Measurements from ENCODE around the gene COMTD1.

COMTD1 gene

GRCh38 chr10:75235375-75236177, at the start of gene COMTD1:
Gene COMTD1, minus strand, starts transcription at chr10:75235957. Its CDS starts 29 bp downstream, at chr10:75235928.
- DNase-seq (ENCODE audit: low spot score) = peak; percentile 91

- DNase-seq (ENCODE audit: low spot score) = no peak
Observed at GRCh38 chr10:75283671-75284470, 48.1 kb upstream of the COMTD1 start.

GRCh38 chr10:75283078-75283670, 47.4 kb upstream of the COMTD1 start:
- no peak for DNase-seq (ENCODE audit: low spot score)

DNA sequence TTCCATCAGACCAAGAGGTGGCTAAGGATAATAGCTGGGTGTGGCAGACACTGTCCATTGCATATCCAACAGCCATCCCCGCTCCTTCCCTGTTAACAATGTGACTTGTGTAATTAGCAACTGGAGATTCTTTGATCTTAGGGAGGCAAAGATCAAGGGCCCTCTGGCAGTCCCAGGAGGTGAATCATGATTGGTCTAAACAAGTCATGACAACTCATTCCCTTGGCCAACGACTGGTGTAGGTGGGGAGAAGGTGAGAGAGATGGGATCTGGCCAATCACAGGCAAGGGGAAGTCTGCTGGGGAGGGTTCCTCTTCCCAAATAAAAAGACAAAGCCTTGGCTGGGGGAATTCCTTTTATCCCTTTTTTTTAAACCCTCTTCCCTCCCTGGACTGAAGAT, 46.2 kb upstream of the COMTD1 start:
- no peak for DNase-seq (ENCODE audit: low spot score)

GRCh38 chr10:75280236-75280635, 44.5 kb upstream of the COMTD1 start:
- DNase-seq (ENCODE audit: low spot score) = no peak

- no peak for DNase-seq (ENCODE audit: low spot score)
Observed at GRCh38 chr10:75276069-75276872, 40.5 kb upstream of the COMTD1 start.

- DNase-seq (ENCODE audit: low spot score) = no peak
Observed at GRCh38 chr10:75272896-75273295, 37.1 kb upstream of the COMTD1 start.

DNA sequence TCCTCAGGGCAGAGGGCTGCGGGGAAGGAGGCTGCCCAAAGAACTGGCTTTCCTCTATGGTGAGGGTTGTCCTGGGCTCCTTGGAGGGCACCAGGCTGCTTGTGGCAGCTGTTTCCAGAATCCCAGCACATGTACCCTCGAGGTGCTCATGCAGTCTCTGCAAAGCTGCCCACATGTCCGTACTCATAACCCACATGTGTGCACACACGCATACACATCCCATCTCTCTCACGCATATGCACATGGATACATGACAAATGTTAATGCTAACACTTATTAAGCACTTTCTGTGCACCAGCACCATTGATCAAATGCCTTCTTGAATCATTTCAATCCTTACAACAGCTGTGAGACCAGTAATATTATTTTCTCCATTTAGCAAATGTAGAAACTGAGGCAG, 36.3 kb upstream of the COMTD1 start:
- no peak for DNase-seq (ENCODE audit: low spot score)

DNA sequence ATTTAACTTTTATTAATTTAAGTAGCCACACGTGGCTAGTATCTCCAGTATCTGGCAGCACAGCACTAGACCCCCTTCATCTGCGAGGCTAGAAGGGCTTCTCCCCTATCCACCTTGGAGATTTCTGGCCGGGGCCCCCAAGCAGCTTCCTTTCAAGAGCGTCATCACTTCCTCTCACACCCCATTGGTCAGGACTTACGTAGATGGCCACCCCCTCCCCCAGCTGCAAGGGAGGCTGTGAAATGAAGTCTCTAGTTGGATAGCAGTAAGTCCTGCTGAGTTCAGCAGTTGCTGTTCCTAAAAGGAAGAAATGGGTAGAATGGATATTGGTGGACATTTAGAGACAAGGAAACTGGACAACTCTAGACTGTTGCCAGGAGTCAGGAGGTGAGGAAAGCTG, 33.8 kb upstream of the COMTD1 start:
- DNase-seq (ENCODE audit: low spot score) = no peak

- no peak for DNase-seq (ENCODE audit: low spot score)
Observed at GRCh38 chr10:75266945-75267344, 31.2 kb upstream of the COMTD1 start.

- DNase-seq (ENCODE audit: low spot score) = no peak
Observed at GRCh38 chr10:75265856-75266255, 30.1 kb upstream of the COMTD1 start.

- DNase-seq (ENCODE audit: low spot score) = no peak
Observed at GRCh38 chr10:75263806-75264205, 28.0 kb upstream of the COMTD1 start.

GRCh38 chr10:75261813-75262705, 26.3 kb upstream of the COMTD1 start:
- DNase-seq (ENCODE audit: low spot score) = no peak

GRCh38 chr10:75260990-75261389, 25.2 kb upstream of the COMTD1 start:
- no peak for DNase-seq (ENCODE audit: low spot score)

- DNase-seq (ENCODE audit: low spot score) = no peak
Observed at GRCh38 chr10:75254739-75255138, 19.0 kb upstream of the COMTD1 start.

DNA sequence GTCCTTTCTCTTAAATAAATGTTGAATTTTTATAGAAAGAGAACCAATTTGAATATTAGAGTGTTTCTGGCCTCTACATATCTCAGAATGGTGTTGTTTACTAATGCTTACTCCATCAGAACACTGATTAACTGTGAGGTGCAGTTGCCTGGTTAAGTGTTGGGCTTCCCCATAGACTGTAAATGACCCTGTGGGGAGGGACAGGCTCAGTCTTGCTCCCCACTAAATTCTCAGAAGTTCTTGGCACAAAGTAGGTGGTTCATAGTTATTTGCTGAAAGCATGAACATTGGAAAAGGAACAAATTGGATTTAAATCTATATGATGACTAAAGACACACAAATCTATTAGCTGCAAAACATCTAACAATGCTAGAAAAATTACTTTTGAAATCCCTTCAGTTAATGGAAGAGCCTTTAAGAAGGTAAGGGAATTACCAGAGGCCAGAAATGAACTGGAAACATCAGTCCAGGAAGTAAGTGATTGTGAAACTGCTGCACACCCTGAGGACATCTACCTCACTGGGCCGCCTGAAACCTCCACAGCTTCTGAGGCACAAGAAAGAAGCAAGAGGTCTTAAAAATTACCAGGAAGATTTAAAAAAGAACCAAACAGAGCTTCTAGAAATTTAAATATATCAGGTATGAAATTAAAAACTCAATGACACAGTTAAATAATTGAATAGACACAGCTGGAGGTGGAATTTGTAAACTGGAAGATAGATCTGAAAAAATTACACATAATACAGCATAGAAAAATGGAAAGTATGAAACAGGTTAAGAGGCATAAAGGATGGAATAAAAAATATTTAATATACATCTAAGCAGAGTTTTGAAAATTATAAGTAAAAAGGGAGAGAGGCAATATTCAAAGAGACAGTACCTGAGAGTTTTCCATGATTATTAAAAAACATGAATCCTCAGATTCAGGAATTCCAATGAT, 17.8 kb upstream of the COMTD1 start:
- DNase-seq (ENCODE audit: low spot score) = no peak

DNA sequence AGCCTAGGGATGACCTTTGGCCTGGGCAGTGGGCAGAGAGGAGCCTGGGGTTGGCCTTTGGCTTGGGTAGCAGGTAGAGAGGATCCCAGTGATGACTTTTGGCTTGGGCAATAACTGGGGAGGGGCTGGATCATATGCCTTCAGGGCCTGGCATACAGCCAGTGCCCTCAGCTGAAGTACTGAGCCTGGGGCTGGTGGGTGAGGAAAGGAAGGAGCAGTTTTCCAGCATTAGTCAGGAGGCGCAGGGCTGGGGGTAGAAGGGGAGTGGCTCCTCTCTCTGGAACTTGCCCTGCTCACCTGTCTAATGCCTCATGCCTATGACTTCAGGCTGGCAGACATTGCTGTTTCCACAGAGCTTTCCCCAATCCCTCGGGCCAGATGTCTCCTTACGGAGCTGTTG, 15.2 kb upstream of the COMTD1 start:
- no peak for DNase-seq (ENCODE audit: low spot score)

DNA sequence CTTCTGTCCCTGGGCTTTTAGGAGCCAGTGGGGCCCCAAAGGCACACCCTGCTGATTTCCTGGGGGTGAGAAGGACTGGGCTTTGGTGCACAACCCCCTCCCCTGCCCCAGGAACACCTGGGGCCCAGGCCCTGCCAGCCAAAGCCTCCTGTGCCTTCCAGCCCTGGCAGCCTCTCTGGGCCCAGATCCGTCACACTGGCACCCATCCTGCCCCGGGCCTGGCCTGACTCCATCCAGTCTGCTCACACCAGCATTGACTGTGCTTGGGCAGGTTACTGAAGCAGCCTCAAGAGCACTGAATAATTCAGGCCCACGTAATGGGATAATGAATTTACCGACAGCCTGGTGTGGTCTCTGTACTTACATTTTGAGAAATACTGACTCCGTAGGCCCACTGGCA, 12.0 kb upstream of the COMTD1 start:
- DNase-seq (ENCODE audit: low spot score) = no peak

- DNase-seq (ENCODE audit: low spot score) = no peak
Observed at GRCh38 chr10:75246506-75246905, 10.7 kb upstream of the COMTD1 start.

Measured in hematopoietic multipotent progenitor cell treated with erythropoietin and hydrocortisone succinate and interleukin-3 and kit ligand, for 15 days (in vitro differentiated cells).